Cerebellar cortex (tissue), 1 donor: ENCODE data around the gene CADPS2.

Source experiments
- DNase-seq: peaks from one replicate; pipeline ENCODE4 v3.0.0-alpha.2; 2015; ENCODE audit warnings: low spot score

CADPS2 gene

GRCh38 chr7:122273117-122273516 lies 613.1 kb downstream of the CADPS2 start:
- no peak for DNase-seq

GRCh38 chr7:122269241-122269640 lies 617.0 kb downstream of the CADPS2 start:
- DNase-seq, result no peak
